ENCODE results near the gene RNF144A. TPM values are rescaled to one million over a fixed set of nuclear protein-coding genes. Genes with fewer than 3 reads are reported as not detected.

RNF144A gene
- total RNA-seq, 1 experiment from 2014 or later, result 13.0 TPM

DNA sequence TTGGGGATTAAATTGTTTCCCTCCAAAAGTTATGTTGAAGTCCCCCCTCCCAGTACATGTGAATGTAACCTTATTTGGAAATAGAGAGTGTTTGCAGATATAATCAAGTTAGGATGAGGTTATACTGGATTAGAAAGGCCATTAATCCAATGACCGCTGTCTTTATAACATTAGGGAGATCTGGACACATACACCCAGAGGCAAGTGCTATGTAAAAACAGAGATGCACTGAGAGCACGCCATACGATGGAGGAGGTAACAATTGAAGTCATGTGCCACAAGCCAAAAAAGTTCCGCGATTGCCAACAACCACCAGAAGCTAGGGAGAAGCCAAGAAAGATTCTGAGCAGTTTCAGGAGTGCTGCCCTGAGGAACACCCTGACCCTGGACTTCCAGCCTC lies 153.3 kb downstream of the RNF144A start (continued):
- no peak for TF ChIP-seq SP1 (IDR thresholded peaks at IDR 0.05; ENCODE audit: low read depth)

DNA sequence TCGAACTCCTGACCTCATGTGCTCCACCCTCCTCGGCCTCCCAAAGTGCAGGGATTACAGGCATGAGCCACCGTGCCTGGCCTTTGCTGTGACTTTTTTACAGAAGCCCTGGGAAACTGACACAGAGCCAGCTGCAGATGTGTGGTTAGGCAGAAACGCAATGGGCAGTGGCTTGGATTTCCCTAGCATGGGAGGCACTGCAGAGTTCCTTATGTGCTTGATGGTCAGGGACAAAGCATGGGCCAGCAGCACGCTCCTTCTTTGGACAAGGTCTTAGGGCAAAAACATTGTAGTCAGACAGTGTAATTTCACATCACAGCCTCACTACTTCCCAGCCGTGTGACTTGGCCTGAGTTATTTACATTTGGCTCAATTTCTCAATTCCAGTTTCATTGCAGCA lies 153.9 kb downstream of the RNF144A start:
- Histone ChIP-seq H3K36me3 (ENCODE audit: control insufficient read depth in 1 of 2, insufficient read depth in 2 of 2, low read length in 2 of 2) (no peaks in the 10 kb centered on the region), H3K79me2 (ENCODE audit: insufficient read depth, low read length) (no peaks in the 10 kb centered on the region), H3K4me1 (ENCODE audit: control insufficient read depth in 1 of 2, insufficient read depth in 2 of 2, low read length in 2 of 2) (no peaks in the 10 kb centered on the region), H3K4me3 (replicated peaks in 1 of 2; ENCODE audit: low read depth in 1 of 2, low read length in 2 of 2) (no peak overlapping the region), H3K9ac (ENCODE audit: low read length) (no peak overlapping the region), H2AFZ (ENCODE audit: low read depth, low read length, poor library complexity, severe bottlenecking) (no peak overlapping the region), H3K9me3 (ENCODE audit: control insufficient read depth in 1 of 2, insufficient read depth in 1 of 2, low read depth in 1 of 2, low read length in 2 of 2) (no peaks in the 10 kb centered on the region), H3K27ac (ENCODE audit: low read depth, low read length) (no peak overlapping the region), H3K9me2 (ENCODE audit: insufficient read depth) (no peaks in the 10 kb centered on the region; the same call in 1 of the 2 replicates), H3K4me2 (ENCODE audit: low read length) (no peak overlapping the region), H4K20me1 (ENCODE audit: insufficient read depth) (no peaks in the 10 kb centered on the region), H3K27me3 (ENCODE audit: insufficient read depth, low read length) (no peaks in the 10 kb centered on the region)
- no peak for ATAC-seq
- no TSS peak for BruUV-seq (replicated peaks)
- RAD21 ChIA-PET (ENCODE audit: low non-redundant PET in 1 of 2, low total read pairs in 2 of 2, uncharacterized antibody in 2 of 2, unreplicated experiment in 2 of 2), result no interaction called here
- POLR2A ChIA-PET, result no interaction called here
- DNase-seq (ENCODE audit: low read depth, low spot score), result no peak
- CTCF ChIA-PET, result no interaction called here
- intact Hi-C loops (cut with micrococcal nuclease), result no loop called here
- TF ChIP-seq, protein P1, sequence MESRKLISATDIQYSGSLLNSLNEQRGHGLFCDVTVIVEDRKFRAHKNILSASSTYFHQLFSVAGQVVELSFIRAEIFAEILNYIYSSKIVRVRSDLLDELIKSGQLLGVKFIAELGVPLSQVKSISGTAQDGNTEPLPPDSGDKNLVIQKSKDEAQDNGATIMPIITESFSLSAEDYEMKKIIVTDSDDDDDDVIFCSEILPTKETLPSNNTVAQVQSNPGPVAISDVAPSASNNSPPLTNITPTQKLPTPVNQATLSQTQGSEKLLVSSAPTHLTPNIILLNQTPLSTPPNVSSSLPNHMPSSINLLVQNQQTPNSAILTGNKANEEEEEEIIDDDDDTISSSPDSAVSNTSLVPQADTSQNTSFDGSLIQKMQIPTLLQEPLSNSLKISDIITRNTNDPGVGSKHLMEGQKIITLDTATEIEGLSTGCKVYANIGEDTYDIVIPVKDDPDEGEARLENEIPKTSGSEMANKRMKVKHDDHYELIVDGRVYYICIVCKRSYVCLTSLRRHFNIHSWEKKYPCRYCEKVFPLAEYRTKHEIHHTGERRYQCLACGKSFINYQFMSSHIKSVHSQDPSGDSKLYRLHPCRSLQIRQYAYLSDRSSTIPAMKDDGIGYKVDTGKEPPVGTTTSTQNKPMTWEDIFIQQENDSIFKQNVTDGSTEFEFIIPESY (IDR thresholded peaks at IDR 0.05; ENCODE audit: extremely low read depth, insufficient replicate concordance, low read length), result no peak
- TF ChIP-seq, protein P2, sequence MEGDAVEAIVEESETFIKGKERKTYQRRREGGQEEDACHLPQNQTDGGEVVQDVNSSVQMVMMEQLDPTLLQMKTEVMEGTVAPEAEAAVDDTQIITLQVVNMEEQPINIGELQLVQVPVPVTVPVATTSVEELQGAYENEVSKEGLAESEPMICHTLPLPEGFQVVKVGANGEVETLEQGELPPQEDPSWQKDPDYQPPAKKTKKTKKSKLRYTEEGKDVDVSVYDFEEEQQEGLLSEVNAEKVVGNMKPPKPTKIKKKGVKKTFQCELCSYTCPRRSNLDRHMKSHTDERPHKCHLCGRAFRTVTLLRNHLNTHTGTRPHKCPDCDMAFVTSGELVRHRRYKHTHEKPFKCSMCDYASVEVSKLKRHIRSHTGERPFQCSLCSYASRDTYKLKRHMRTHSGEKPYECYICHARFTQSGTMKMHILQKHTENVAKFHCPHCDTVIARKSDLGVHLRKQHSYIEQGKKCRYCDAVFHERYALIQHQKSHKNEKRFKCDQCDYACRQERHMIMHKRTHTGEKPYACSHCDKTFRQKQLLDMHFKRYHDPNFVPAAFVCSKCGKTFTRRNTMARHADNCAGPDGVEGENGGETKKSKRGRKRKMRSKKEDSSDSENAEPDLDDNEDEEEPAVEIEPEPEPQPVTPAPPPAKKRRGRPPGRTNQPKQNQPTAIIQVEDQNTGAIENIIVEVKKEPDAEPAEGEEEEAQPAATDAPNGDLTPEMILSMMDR (IDR thresholded peaks at IDR 0.05 in 2 of 3, conservative IDR thresholded peaks at IDR 0.05 in 1 of 3; ENCODE audit: borderline replicate concordance in 1 of 3, insufficient read depth in 1 of 3, low read depth in 2 of 3, low read length in 2 of 3), result no peak

Measured in HCT116 (cell line).